Liver (tissue), 9 donors: ENCODE data around the gene C10orf105. TPM values are rescaled to one million over a fixed set of nuclear protein-coding genes. Genes with fewer than 3 reads are reported as not detected.

ENCODE experiments used
- DNase-seq: peaks from one replicate; pipeline ENCODE4 v3.0.0-alpha.2; 2017; ENCODE audit warnings: low spot score
- H3K27ac ChIP-seq, 2 donors: one replicate each; pipeline ENCODE4 v1.7.0; 2013; ENCODE audit warnings: inconsistent platforms in 2 of 2, low read length in 2 of 2, control low read depth in 1 of 2, low read depth in 1 of 2, mild to moderate bottlenecking in 1 of 2
- H3K27me3 ChIP-seq, 4 donors: one replicate each; pipeline versions ENCODE4 v1.6.1 to v1.7.0; 2013; ENCODE audit warnings: low read length in 3 of 4, inconsistent platforms in 1 of 4, mild to moderate bottlenecking in 1 of 4, moderate library complexity in 1 of 4; ENCODE audit not compliant: control insufficient read depth in 4 of 4, insufficient read depth in 4 of 4
- H3K36me3 ChIP-seq, 4 donors: one replicate each; pipeline versions ENCODE4 v1.6.1 to v1.7.0; 2013; ENCODE audit warnings: low read length in 3 of 4, mild to moderate bottlenecking in 3 of 4, low read depth in 1 of 4, moderate library complexity in 1 of 4; ENCODE audit not compliant: control insufficient read depth in 4 of 4, insufficient read depth in 3 of 4
- H3K4me1 ChIP-seq, 4 donors: one replicate each; pipeline versions ENCODE4 v1.6.1 to v1.7.0; 2013; ENCODE audit warnings: low read length in 3 of 4, mild to moderate bottlenecking in 3 of 4, moderate library complexity in 1 of 4; ENCODE audit not compliant: control insufficient read depth in 4 of 4, insufficient read depth in 4 of 4
- H3K4me3 ChIP-seq, 3 donors: one replicate each; pipeline versions ENCODE4 v1.6.1 to v1.7.0; 2013; ENCODE audit warnings: low read length in 3 of 3, control low read depth in 1 of 3, low read depth in 1 of 3, mild to moderate bottlenecking in 1 of 3
- H3K9ac ChIP-seq, 2 donors: one replicate each; pipeline ENCODE4 v1.7.0; 2013; ENCODE audit warnings: low read length in 2 of 2, mild to moderate bottlenecking in 2 of 2, moderate library complexity in 2 of 2, control low read depth in 1 of 2, low read depth in 1 of 2
- H3K9me3 ChIP-seq, 4 donors: one replicate each; pipeline versions ENCODE4 v1.6.1 to v1.7.0; 2013; ENCODE audit warnings: low read length in 3 of 4; ENCODE audit not compliant: control insufficient read depth in 4 of 4
- EGR1 ChIP-seq, 2 donors: IDR thresholded peaks; 2 replicates each; pipeline ENCODE4 v1.6.1; 2016 to 2018; ENCODE audit warnings: antibody characterized with exemption in 2 of 2, low read depth in 2 of 2
- GABPA ChIP-seq, 2 donors: IDR thresholded peaks in 1 of 2; conservative IDR thresholded peaks in 1 of 2; 2 replicates each; pipeline ENCODE4 v1.6.1; 2016; ENCODE audit warnings: antibody characterized with exemption in 2 of 2, mild to moderate bottlenecking in 1 of 2, moderate library complexity in 1 of 2
- HNF4A ChIP-seq, 2 donors: conservative IDR thresholded peaks; 2 replicates each; pipeline ENCODE4 v1.6.1; 2016; ENCODE audit warnings: antibody characterized with exemption in 2 of 2, mild to moderate bottlenecking in 2 of 2
- JUND ChIP-seq, 2 donors: IDR thresholded peaks; 2 replicates each; pipeline ENCODE4 v1.6.1; 2016; ENCODE audit warnings: antibody characterized with exemption in 2 of 2
- NR2F2 ChIP-seq: IDR thresholded peaks from 2 replicates; pipeline ENCODE4 v1.6.1; 2016; ENCODE audit warnings: antibody characterized with exemption
- RXRA ChIP-seq, 2 donors: IDR thresholded peaks; 2 replicates each; pipeline ENCODE4 v1.6.1; 2017 to 2018; ENCODE audit warnings: antibody characterized with exemption in 2 of 2, mild to moderate bottlenecking in 1 of 2
- SP1 ChIP-seq: IDR thresholded peaks from 2 replicates; pipeline ENCODE4 v1.6.1; 2018; ENCODE audit warnings: antibody characterized with exemption, mild to moderate bottlenecking
- TAF1 ChIP-seq: conservative IDR thresholded peaks from 2 replicates; pipeline ENCODE4 v1.6.1; 2016; ENCODE audit warnings: antibody characterized with exemption, mild to moderate bottlenecking
- YY1 ChIP-seq: IDR thresholded peaks from 2 replicates; pipeline ENCODE4 v1.6.1; 2016; ENCODE audit warnings: antibody characterized with exemption, mild to moderate bottlenecking
- WGBS: extraction: QIAGEN DNeasy Blood & Tissue Kit; methylation state at CpG from one replicate; pipeline ENCODE4 v1.1.7; 2013; 5-methylcytosine and 5-hydroxymethylcytosine counted together
- polyA plus RNA-seq, 2 donors: library from polyadenylated mRNA; stranded (reverse) in 1 of 2; unstranded in 1 of 2; fragments of 200-250 nt in 1 of 2; fragments of >200 nt in 1 of 2; fragmentation: Nextera tagmentation in 1 of 2; extraction: Ambion mirVana in 1 of 2; gene quantifications; one replicate each; pipeline versions ENCODE4 v1.2.1 to v1.2.3, GENCODE V29; 2013 to 2015
- total RNA-seq, 2 donors: library from RNA; depleted of rRNA; stranded (reverse); fragments of >200 nt; gene quantifications; one replicate each; pipeline ENCODE4 v1.2.3, GENCODE V29; 2014
- TF ChIP-seq, protein P1 (sequence below): IDR thresholded peaks from 2 replicates; pipeline ENCODE4 v1.6.1; 2016; ENCODE audit warnings: antibody characterized with exemption, mild to moderate bottlenecking
- TF ChIP-seq, protein P2 (sequence below): IDR thresholded peaks from 2 replicates; pipeline ENCODE4 v1.6.1; 2016; ENCODE audit warnings: antibody characterized with exemption
- TF ChIP-seq, protein P3 (sequence below): IDR thresholded peaks from 2 replicates; pipeline ENCODE4 v1.6.1; 2016; ENCODE audit warnings: antibody characterized with exemption
- donor health status: healthy.
- donor health status: healthy.
- donor health status: healthy.
- donor health status: healthy.
- donor health status: healthy.

The C10orf105 gene
- total and polyA plus RNA-seq, 4 donors, result under 0.01 to 0.07 TPM; not detected in 2

DNA sequence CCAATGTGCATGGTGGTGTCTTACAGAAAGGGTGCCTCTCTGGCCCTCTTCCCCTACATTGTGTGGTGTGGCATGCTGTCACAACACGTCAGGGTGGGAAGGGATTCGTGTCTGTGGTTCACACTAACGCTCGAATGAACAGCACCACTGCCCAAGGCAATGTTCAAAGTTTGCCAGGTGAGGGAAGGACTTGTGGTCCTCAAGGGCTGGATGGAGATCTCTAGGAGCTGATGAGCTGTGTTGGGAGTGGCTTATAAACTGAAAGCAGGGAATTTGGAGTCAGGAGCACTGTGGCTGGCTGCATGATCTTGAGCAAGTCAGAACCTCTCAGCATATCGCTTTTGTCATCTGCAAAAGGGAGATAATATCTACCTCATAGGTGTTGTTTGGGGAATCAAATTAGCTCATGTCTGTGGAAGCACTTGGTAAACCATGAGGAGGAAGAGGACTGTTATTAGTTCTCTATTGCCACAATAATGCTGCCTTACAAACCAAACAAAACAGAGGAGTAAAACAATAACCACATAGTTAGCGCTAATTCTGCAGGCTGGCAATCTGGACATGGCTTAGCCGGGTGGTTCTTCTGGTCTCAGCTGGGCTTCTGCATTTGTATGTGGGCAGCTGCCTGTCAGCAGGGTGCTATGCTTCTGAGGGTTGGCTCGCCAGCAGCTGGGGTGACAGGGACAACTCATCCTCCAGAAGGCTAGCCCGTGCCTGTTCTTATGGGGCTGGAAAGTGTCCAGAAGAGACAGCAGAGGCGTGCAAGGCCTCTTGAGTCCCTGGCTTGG, 22.9 kb upstream of the C10orf105 start:
- Histone ChIP-seq H3K27ac (no peak overlapping the region), H3K9me3 (no peaks in the 10 kb centered on the region), H3K4me3 (no peak overlapping the region), H3K9ac (no peak overlapping the region), H3K36me3 (no peaks in the 10 kb centered on the region), H3K4me1 (peaks cover 2 to 11% (median 4%) of the 10 kb centered on the region in 4 donors), H3K27me3 (no peaks in the 10 kb centered on the region)
- TF ChIP-seq YY1 (no peak), GABPA (IDR thresholded peaks at IDR 0.05 in 1 of 2, conservative IDR thresholded peaks at IDR 0.05 in 1 of 2) (no peak), RXRA (IDR thresholded peaks at IDR 0.05) (no peak), TAF1 (no peak), HNF4A (conservative IDR thresholded peaks at IDR 0.05) (no peak), SP1 (no peak)
- TF ChIP-seq, protein P1, sequence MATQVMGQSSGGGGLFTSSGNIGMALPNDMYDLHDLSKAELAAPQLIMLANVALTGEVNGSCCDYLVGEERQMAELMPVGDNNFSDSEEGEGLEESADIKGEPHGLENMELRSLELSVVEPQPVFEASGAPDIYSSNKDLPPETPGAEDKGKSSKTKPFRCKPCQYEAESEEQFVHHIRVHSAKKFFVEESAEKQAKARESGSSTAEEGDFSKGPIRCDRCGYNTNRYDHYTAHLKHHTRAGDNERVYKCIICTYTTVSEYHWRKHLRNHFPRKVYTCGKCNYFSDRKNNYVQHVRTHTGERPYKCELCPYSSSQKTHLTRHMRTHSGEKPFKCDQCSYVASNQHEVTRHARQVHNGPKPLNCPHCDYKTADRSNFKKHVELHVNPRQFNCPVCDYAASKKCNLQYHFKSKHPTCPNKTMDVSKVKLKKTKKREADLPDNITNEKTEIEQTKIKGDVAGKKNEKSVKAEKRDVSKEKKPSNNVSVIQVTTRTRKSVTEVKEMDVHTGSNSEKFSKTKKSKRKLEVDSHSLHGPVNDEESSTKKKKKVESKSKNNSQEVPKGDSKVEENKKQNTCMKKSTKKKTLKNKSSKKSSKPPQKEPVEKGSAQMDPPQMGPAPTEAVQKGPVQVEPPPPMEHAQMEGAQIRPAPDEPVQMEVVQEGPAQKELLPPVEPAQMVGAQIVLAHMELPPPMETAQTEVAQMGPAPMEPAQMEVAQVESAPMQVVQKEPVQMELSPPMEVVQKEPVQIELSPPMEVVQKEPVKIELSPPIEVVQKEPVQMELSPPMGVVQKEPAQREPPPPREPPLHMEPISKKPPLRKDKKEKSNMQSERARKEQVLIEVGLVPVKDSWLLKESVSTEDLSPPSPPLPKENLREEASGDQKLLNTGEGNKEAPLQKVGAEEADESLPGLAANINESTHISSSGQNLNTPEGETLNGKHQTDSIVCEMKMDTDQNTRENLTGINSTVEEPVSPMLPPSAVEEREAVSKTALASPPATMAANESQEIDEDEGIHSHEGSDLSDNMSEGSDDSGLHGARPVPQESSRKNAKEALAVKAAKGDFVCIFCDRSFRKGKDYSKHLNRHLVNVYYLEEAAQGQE, result no peak
- TF ChIP-seq, protein P2, sequence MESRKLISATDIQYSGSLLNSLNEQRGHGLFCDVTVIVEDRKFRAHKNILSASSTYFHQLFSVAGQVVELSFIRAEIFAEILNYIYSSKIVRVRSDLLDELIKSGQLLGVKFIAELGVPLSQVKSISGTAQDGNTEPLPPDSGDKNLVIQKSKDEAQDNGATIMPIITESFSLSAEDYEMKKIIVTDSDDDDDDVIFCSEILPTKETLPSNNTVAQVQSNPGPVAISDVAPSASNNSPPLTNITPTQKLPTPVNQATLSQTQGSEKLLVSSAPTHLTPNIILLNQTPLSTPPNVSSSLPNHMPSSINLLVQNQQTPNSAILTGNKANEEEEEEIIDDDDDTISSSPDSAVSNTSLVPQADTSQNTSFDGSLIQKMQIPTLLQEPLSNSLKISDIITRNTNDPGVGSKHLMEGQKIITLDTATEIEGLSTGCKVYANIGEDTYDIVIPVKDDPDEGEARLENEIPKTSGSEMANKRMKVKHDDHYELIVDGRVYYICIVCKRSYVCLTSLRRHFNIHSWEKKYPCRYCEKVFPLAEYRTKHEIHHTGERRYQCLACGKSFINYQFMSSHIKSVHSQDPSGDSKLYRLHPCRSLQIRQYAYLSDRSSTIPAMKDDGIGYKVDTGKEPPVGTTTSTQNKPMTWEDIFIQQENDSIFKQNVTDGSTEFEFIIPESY, result no peak
- TF ChIP-seq, protein P3, sequence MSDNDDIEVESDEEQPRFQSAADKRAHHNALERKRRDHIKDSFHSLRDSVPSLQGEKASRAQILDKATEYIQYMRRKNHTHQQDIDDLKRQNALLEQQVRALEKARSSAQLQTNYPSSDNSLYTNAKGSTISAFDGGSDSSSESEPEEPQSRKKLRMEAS, result no peak
- no peak for DNase-seq
- 91% methylated on average over 10 of the region's 10 CpGs for WGBS

DNA sequence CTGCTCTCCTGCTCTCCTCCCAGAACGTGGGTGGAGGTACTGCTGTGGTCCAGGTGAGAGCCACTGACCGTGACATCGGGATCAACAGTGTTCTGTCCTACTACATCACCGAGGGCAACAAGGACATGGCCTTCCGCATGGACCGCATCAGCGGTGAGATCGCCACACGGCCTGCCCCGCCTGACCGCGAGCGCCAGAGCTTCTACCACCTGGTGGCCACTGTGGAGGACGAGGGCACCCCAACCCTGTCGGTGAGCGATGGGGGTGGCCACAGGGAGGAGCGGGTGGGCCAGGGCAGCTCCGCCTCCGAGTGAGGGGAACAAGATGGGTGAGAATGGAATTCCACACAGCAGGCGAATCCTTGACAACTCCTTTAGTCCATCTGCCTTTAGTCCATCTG, 22.1 kb upstream of the C10orf105 start:
- no peaks in the 10 kb centered on the region for H3K9me3 ChIP-seq
- peaks cover 0 to 13% (median 3%) of the 10 kb centered on the region in 4 donors for H3K4me1 ChIP-seq
- WGBS, result 97% methylated on average over 20 of the region's 20 CpGs
- DNase-seq, result no peak
- TF ChIP-seq EGR1 (IDR thresholded peaks at IDR 0.05; ENCODE audit: low read depth in 2 of 2) (no peak), YY1 (no peak), HNF4A (conservative IDR thresholded peaks at IDR 0.05) (no peak), NR2F2 (no peak), TAF1 (no peak), JUND (IDR thresholded peaks at IDR 0.05) (no peak)
- TF ChIP-seq, protein P1, result no peak
- TF ChIP-seq, protein P2, result no peak
- TF ChIP-seq, protein P3, result no peak
- H3K27me3 ChIP-seq, result no peaks in the 10 kb centered on the region
- no peak overlapping the region for H3K9ac ChIP-seq
- no peak overlapping the region for H3K27ac ChIP-seq
- H3K4me3 ChIP-seq, result no peak overlapping the region
- H3K36me3 ChIP-seq, result no peaks in the 10 kb centered on the region
